Neural cell (in vitro differentiated cells): ENCODE measurements around the gene ZMAT2. TPM values are rescaled to one million over a fixed set of nuclear protein-coding genes. Genes with fewer than 3 reads are reported as not detected.

Experiments used
- H2AFZ ChIP-seq: fragments of 200-600, 300-800 bp; sonication (generic), shearing (Covaris generic); 2 replicates; pipeline ENCODE4 v1.6.0; 2014; ENCODE audit warnings: low read depth, mild to moderate bottlenecking, antibody characterized with exemption, low read length, moderate library complexity
- H3F3A ChIP-seq: fragments of 200-600 bp; shearing (Covaris generic); 2 replicates; pipeline ENCODE4 v1.6.1; 2016; ENCODE audit warnings: mild to moderate bottlenecking, moderate library complexity, mixed read lengths, antibody characterized with exemption, low read length; ENCODE audit not compliant: insufficient read depth, poor library complexity, severe bottlenecking
- H3K27ac ChIP-seq: fragments of 200-600, 300-800 bp; sonication (generic), shearing (Covaris generic); 2 replicates; pipeline ENCODE4 v1.5.1; 2014; ENCODE audit warnings: mild to moderate bottlenecking, low read length, moderate library complexity
- H3K27me3 ChIP-seq: fragments of 300-800, 200-600 bp; sonication (generic), shearing (Covaris generic); 2 replicates; pipeline ENCODE4 v1.6.0; 2014; ENCODE audit warnings: mild to moderate bottlenecking, low read depth, low read length, moderate library complexity; ENCODE audit not compliant: insufficient read depth
- H3K36me3 ChIP-seq: fragments of 300-800, 200-600 bp; sonication (generic), shearing (Covaris generic); 2 replicates; pipeline ENCODE4 v1.5.1; 2014; ENCODE audit warnings: mild to moderate bottlenecking, antibody characterized with exemption, low read length, moderate library complexity; ENCODE audit not compliant: insufficient read depth
- H3K4me2 ChIP-seq: fragments of 300-800, 200-600 bp; sonication (generic), shearing (Covaris generic); 2 replicates; pipeline ENCODE4 v1.6.0; 2014; ENCODE audit warnings: mild to moderate bottlenecking, low read length
- H3K4me3 ChIP-seq: fragments of 300-800, 200-600 bp; sonication (generic), shearing (Covaris generic); 2 replicates; pipeline ENCODE4 v1.5.1; 2014; ENCODE audit warnings: mild to moderate bottlenecking, low read length, moderate library complexity
- H3K79me2 ChIP-seq: fragments of 200-600 bp; shearing (Covaris generic); replicated peaks from 2 replicates; pipeline ENCODE4 v1.6.0; 2014; ENCODE audit warnings: mild to moderate bottlenecking, low read length, moderate library complexity; ENCODE audit not compliant: insufficient read depth
- H3K9ac ChIP-seq: fragments of 300-800, 200-600 bp; sonication (generic), shearing (Covaris generic); 2 replicates; pipeline ENCODE4 v1.6.1; 2016; ENCODE audit warnings: mild to moderate bottlenecking, low read length, mixed read lengths
- H3K9me2 ChIP-seq: fragments of 200-600 bp; shearing (Covaris generic); 2 replicates; pipeline ENCODE4 v1.6.1; 2016; ENCODE audit warnings: mild to moderate bottlenecking, low read length, mixed read lengths; ENCODE audit not compliant: insufficient read depth
- H3K9me3 ChIP-seq: fragments of 200-600, 300-800 bp; sonication (generic), shearing (Covaris generic); 2 replicates; pipeline ENCODE4 v1.6.1; 2016; ENCODE audit warnings: mild to moderate bottlenecking, mixed run types, low read length, moderate library complexity, mixed read lengths
- H4K20me1 ChIP-seq: fragments of 200-600 bp; shearing (Covaris generic); 2 replicates; pipeline ENCODE4 v1.6.1; 2016; ENCODE audit warnings: mild to moderate bottlenecking, mixed run types; ENCODE audit not compliant: insufficient read depth
- CTCF ChIP-seq: fragments of 450-650 bp; IDR thresholded peaks from 2 replicates; pipeline ENCODE4 v1.5.1; 2014; ENCODE audit warnings: antibody characterized with exemption, mild to moderate bottlenecking, moderate library complexity; ENCODE audit not compliant: poor library complexity, severe bottlenecking
- EP300 ChIP-seq: fragments of 450-650 bp; conservative IDR thresholded peaks from 2 replicates; pipeline ENCODE4 v1.6.1; 2014; ENCODE audit warnings: antibody characterized with exemption, mild to moderate bottlenecking, moderate library complexity; ENCODE audit not compliant: poor library complexity, severe bottlenecking
- EZH2 ChIP-seq: fragments of 200-600, 300-800 bp; shearing (Covaris generic), sonication (generic); IDR thresholded peaks from 2 replicates; pipeline ENCODE4 v1.6.1; 2014; ENCODE audit warnings: antibody characterized with exemption, low read length, borderline replicate concordance, mild to moderate bottlenecking; ENCODE audit not compliant: insufficient read depth, poor library complexity, severe bottlenecking
- MXI1 ChIP-seq: fragments of 450-650 bp; conservative IDR thresholded peaks from 2 replicates; pipeline ENCODE4 v1.6.1; 2014; ENCODE audit warnings: antibody characterized with exemption, mild to moderate bottlenecking; ENCODE audit not compliant: poor library complexity, severe bottlenecking
- POLR2AphosphoS5 ChIP-seq: IDR thresholded peaks from 2 replicates; pipeline ENCODE4 v1.6.1; 2012
- RAD21 ChIP-seq: fragments of 450-650 bp; conservative IDR thresholded peaks from 2 replicates; pipeline ENCODE4 v1.6.1; 2014; ENCODE audit warnings: antibody characterized with exemption, mild to moderate bottlenecking, moderate library complexity
- REST ChIP-seq: IDR thresholded peaks from 2 replicates; pipeline ENCODE4 v1.6.1; 2012; ENCODE audit warnings: borderline replicate concordance
- SMC3 ChIP-seq: fragments of 450-650 bp; conservative IDR thresholded peaks from 2 replicates; pipeline ENCODE4 v1.6.1; 2014; ENCODE audit warnings: antibody characterized with exemption, mild to moderate bottlenecking, moderate library complexity; ENCODE audit not compliant: poor library complexity
- TAF1 ChIP-seq: IDR thresholded peaks from 2 replicates; pipeline ENCODE4 v1.6.1; 2012; ENCODE audit warnings: low read depth
- polyA plus RNA-seq: library from polyadenylated mRNA; depleted of rRNA; stranded (reverse); fragments of >200 nt; gene quantifications from 2 replicates; pipeline ENCODE4 v1.2.3, GENCODE V29; 2014

ZMAT2 gene
- polyA plus RNA-seq, 1 donor from 2014 or later, result 170 TPM

DNA sequence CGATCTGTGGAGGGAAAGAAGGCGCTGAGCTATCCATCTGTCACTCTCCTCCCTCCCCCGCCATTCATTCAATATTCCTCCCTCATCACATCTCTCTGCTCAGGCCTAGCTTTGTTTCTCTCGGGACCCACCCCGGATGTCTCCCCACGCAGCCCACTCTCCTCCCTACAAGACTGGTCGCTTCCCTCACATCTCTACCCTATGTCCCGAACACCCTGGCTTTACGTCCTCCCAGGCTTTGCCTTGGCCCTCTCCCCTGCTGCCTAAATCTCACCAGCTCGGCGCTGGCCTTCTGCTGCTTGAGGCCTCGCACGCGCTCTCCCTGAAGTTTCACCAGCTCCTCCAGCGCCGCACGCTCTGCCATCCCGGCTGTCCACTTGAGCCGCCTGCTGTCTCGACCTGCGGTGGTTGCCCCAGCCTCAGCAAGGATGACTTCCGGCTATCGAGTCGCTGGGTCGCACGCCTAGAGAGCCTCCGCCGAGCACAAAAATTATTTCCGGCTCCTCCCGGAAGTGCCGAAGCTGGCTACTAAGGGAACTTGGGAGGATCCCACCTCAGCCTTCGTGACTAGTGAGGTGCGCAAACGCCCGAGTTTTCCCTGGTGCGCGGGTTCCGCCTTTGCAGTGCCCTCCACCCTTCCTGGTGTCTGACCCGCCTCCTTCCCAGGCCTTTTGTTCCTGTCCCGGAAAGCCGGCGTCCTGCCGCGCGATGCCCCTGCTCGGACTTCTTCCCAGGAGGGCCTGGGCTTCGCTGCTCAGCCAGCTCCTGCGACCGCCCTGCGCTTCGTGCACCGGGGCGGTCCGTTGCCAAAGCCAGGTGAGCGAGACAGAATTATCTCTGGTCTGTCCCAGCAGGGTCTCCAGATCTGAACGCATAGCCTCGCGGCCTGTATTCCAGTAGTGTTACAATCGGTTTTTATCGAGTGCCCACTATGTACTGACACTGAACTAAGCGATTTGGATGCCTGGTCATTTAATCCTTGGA, 9.0 kb upstream of the ZMAT2 start, which contains the start of the genes HARS1 and HARS2:
Gene HARS1, minus strand, starts transcription at position 430 of the 984 bp plus-strand sequence. Its CDS starts 66 bp downstream, at position 364.
Gene HARS2, plus strand, starts transcription at position 515 of the 984 bp plus-strand sequence. Its CDS starts 194 bp downstream, at position 709.
- peak within 1 kb of the TSS; percentile 86 for H3K9ac ChIP-seq
- no peaks in the 10 kb centered on the region for H3K9me2 ChIP-seq
- peaks cover 25% of the 10 kb centered on the region for H3K79me2 ChIP-seq
- H3K4me3 ChIP-seq, result peak within 1 kb of the TSS; percentile 79
- peaks cover 10% of the 10 kb centered on the region for H3K36me3 ChIP-seq
- peak within 1 kb of the TSS; percentile 74 for H2AFZ ChIP-seq
- H3K27ac ChIP-seq, result peak within 1 kb of the TSS; percentile 86
- H3F3A ChIP-seq, result no peaks in the 10 kb centered on the region
- no peaks in the 10 kb centered on the region for H3K27me3 ChIP-seq
- TF ChIP-seq MXI1, result peak; percentile 94
- TF ChIP-seq RAD21, result peak; percentile 33
- peak; percentile 36 for TF ChIP-seq EP300
- peak; percentile 56 for TF ChIP-seq SMC3
- TF ChIP-seq TAF1, result peak; percentile 58
- TF ChIP-seq POLR2AphosphoS5, result peak; percentile 86
- TF ChIP-seq REST, result peak; percentile 29
- no peak for TF ChIP-seq EZH2
- peak; percentile 26 for TF ChIP-seq CTCF
- no peaks in the 10 kb centered on the region for H4K20me1 ChIP-seq
- H3K4me2 ChIP-seq, result peak within 1 kb of the TSS; percentile 89
- H3K9me3 ChIP-seq, result no peaks in the 10 kb centered on the region

GRCh38 chr5:140694276-140694675, 6.0 kb upstream of the ZMAT2 start:
- no peaks in the 10 kb centered on the region for H3K9me2 ChIP-seq
- H3K4me3 ChIP-seq, result no peak overlapping the region
- H3K9ac ChIP-seq, result no peak overlapping the region
- no peaks in the 10 kb centered on the region for H4K20me1 ChIP-seq
- peaks cover 22% of the 10 kb centered on the region for H3K79me2 ChIP-seq
- H3K9me3 ChIP-seq, result no peaks in the 10 kb centered on the region
- no peak overlapping the region for H2AFZ ChIP-seq
- H3K27ac ChIP-seq, result no peak overlapping the region
- H3K36me3 ChIP-seq, result peaks cover 16% of the 10 kb centered on the region
- H3K27me3 ChIP-seq, result no peaks in the 10 kb centered on the region
- no peaks in the 10 kb centered on the region for H3F3A ChIP-seq
- no peak overlapping the region for H3K4me2 ChIP-seq
- TF ChIP-seq REST, result no peak
- no peak for TF ChIP-seq TAF1
- TF ChIP-seq EP300, result no peak
- no peak for TF ChIP-seq SMC3
- TF ChIP-seq EZH2, result no peak
- no peak for TF ChIP-seq POLR2AphosphoS5
- no peak for TF ChIP-seq MXI1
- TF ChIP-seq CTCF, result no peak
- no peak for TF ChIP-seq RAD21
